ENCODE data around the gene HMCN1. TPM values are rescaled to one million over a fixed set of nuclear protein-coding genes. Genes with fewer than 3 reads are reported as not detected.

The HMCN1 gene
- total and polyA plus RNA-seq, 2 experiments from 2014 or later: 1.6 to 8.7 TPM

GRCh38 chr1:185739967-185740366 lies 5.8 kb downstream of the HMCN1 start:
- DNase-seq (ENCODE audit: low spot score) (no peak), ATAC-seq (no peak)
- TF ChIP-seq ZNF331 (CRISPR knock-in tag; IDR thresholded peaks at IDR 0.05; ENCODE audit: low read depth): no peak
- no peak for TF ChIP-seq CREB1 (CRISPR knock-in tag; IDR thresholded peaks at IDR 0.05; ENCODE audit: low read depth)
- no peak for TF ChIP-seq CTCF (conservative IDR thresholded peaks at IDR 0.05; ENCODE audit: low read depth in 2 of 2)
- Histone ChIP-seq H3K36me3 (ENCODE audit: insufficient read depth) (no peaks in the 10 kb centered on the region), H3K4me1 (ENCODE audit: insufficient read depth) (peaks cover 13% of the 10 kb centered on the region), H3K4me2 (no peak overlapping the region), H3F3A (replicated peaks; ENCODE audit: low read depth) (no peaks in the 10 kb centered on the region), H3K27ac (ENCODE audit: low read depth) (no peak overlapping the region), H3K4me3 (no peak overlapping the region), H3K79me2 (replicated peaks; ENCODE audit: insufficient read depth) (no peaks in the 10 kb centered on the region), H2AFZ (no peak overlapping the region), H4K20me1 (replicated peaks; ENCODE audit: insufficient read depth) (no peaks in the 10 kb centered on the region), H3K27me3 (ENCODE audit: insufficient read depth) (peaks cover 5% of the 10 kb centered on the region), H3K9me2 (ENCODE audit: insufficient read depth) (no peaks in the 10 kb centered on the region; the same call in 1 of the 2 replicates)
- H3K4me3 Mint-ChIP-seq: no peak overlapping the region
- peaks cover 2% of the 10 kb centered on the region for H3K27me3 Mint-ChIP-seq (ENCODE audit: insufficient read depth, low read depth, poor library complexity)
- peaks cover 7% of the 10 kb centered on the region; the same call in 1 of the 3 replicates for H3K36me3 Mint-ChIP-seq (ENCODE audit: low read depth)
- H3K9me3 Mint-ChIP-seq: no peaks in the 10 kb centered on the region; the same call in 1 of the 3 replicates
- peaks cover 10% of the 10 kb centered on the region for H3K4me1 Mint-ChIP-seq
- no peak overlapping the region for H3K27ac Mint-ChIP-seq

GRCh38 chr1:185741551-185741950 lies 7.4 kb downstream of the HMCN1 start:
- Histone ChIP-seq H3K9me2 (ENCODE audit: insufficient read depth) (no peaks in the 10 kb centered on the region; the same call in 1 of the 2 replicates), H3K4me3 (no peak overlapping the region), H2AFZ (no peak overlapping the region), H3K4me1 (ENCODE audit: insufficient read depth) (no peaks in the 10 kb centered on the region), H3K36me3 (ENCODE audit: insufficient read depth) (no peaks in the 10 kb centered on the region), H3K4me2 (no peak overlapping the region), H3F3A (replicated peaks; ENCODE audit: low read depth) (no peaks in the 10 kb centered on the region), H3K27ac (ENCODE audit: low read depth) (no peak overlapping the region), H3K27me3 (ENCODE audit: insufficient read depth) (no peaks in the 10 kb centered on the region), H3K79me2 (replicated peaks; ENCODE audit: insufficient read depth) (no peaks in the 10 kb centered on the region), H4K20me1 (replicated peaks; ENCODE audit: insufficient read depth) (no peaks in the 10 kb centered on the region)
- ATAC-seq (no peak), DNase-seq (ENCODE audit: low spot score) (no peak)
- no peak overlapping the region for H3K4me3 Mint-ChIP-seq
- no peaks in the 10 kb centered on the region for H3K27me3 Mint-ChIP-seq (ENCODE audit: insufficient read depth, low read depth, poor library complexity)
- no peak overlapping the region for H3K27ac Mint-ChIP-seq
- no peaks in the 10 kb centered on the region; the same call in 2 of the 3 replicates for H3K4me1 Mint-ChIP-seq
- H3K36me3 Mint-ChIP-seq (ENCODE audit: low read depth): peaks cover 7% of the 10 kb centered on the region; the same call in 1 of the 3 replicates
- H3K9me3 Mint-ChIP-seq: no peaks in the 10 kb centered on the region; the same call in 1 of the 3 replicates
- TF ChIP-seq CREB1 (CRISPR knock-in tag; IDR thresholded peaks at IDR 0.05; ENCODE audit: low read depth) (no peak), JUNB (IDR thresholded peaks at IDR 0.05; ENCODE audit: unreplicated experiment) (no peak), CTCF (conservative IDR thresholded peaks at IDR 0.05; ENCODE audit: low read depth in 2 of 2) (no peak), ETS1 (IDR thresholded peaks at IDR 0.05) (no peak), NANOG (IDR thresholded peaks at IDR 0.05; ENCODE audit: borderline replicate concordance) (no peak), EZH2 (IDR thresholded peaks at IDR 0.05; ENCODE audit: low read depth, unreplicated experiment) (no peak), STAT1 (IDR thresholded peaks at IDR 0.05; ENCODE audit: unreplicated experiment) (no peak), ZNF331 (CRISPR knock-in tag; IDR thresholded peaks at IDR 0.05; ENCODE audit: low read depth) (no peak), REST (IDR thresholded peaks at IDR 0.05; ENCODE audit: unreplicated experiment) (no peak), EZH2phosphoT487 (IDR thresholded peaks at IDR 0.05; ENCODE audit: unreplicated experiment) (no peak), POLR2AphosphoS5 (IDR thresholded peaks at IDR 0.05; ENCODE audit: low read depth) (no peak)
